Transverse colon (tissue), 3 donors: ENCODE measurements around the gene C16orf96.

Experiments
- EP300 ChIP-seq: sonication (generic); formaldehyde crosslinking; IDR thresholded peaks from one replicate; pipeline ENCODE4 v1.6.1; 2017; ENCODE audit warnings: antibody characterized with exemption, low read depth
- POLR2A ChIP-seq: fragments of 450-650 bp; IDR thresholded peaks from one replicate; pipeline ENCODE4 v1.6.1; 2016; ENCODE audit warnings: antibody characterized with exemption, mild to moderate bottlenecking, moderate library complexity
- TF ChIP-seq, protein P1 (sequence below), 5 experiments: fragments of 200-600 bp in 3 of 5; fragments of 450-650 bp in 2 of 5; sonication (generic) in 3 of 5; IDR thresholded peaks; 1 replicate in 2 of 5; 2 replicates in 3 of 5; pipeline ENCODE4 v1.5.1; 2016 to 2017; ENCODE audit warnings: antibody characterized with exemption in 5 of 5, inconsistent platforms in 3 of 5, mild to moderate bottlenecking in 2 of 5, moderate library complexity in 1 of 5

DNA sequence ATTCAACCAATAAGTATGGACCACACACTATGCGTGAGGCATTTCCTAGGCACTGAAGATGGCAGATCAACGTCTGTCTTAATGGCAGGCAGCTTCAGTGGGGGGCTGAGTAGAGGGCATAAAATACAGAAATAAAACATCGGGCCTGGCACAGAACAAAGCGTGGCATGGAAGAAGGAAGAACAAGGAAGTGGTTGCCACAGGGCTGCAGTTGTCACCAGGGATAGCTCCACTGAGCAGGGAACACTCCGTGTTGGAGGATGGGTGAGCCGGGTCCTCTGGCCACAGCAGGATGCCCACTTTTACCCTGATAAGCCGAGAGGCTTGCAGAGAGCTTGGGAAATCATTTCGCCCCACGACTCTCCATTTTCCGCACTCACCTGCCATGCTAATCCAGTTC, 23.9 kb upstream of the C16orf96 start:
- TF ChIP-seq, protein P1, sequence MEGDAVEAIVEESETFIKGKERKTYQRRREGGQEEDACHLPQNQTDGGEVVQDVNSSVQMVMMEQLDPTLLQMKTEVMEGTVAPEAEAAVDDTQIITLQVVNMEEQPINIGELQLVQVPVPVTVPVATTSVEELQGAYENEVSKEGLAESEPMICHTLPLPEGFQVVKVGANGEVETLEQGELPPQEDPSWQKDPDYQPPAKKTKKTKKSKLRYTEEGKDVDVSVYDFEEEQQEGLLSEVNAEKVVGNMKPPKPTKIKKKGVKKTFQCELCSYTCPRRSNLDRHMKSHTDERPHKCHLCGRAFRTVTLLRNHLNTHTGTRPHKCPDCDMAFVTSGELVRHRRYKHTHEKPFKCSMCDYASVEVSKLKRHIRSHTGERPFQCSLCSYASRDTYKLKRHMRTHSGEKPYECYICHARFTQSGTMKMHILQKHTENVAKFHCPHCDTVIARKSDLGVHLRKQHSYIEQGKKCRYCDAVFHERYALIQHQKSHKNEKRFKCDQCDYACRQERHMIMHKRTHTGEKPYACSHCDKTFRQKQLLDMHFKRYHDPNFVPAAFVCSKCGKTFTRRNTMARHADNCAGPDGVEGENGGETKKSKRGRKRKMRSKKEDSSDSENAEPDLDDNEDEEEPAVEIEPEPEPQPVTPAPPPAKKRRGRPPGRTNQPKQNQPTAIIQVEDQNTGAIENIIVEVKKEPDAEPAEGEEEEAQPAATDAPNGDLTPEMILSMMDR (IDR thresholded peaks at IDR 0.05): no peak
- TF ChIP-seq POLR2A (no peak), EP300 (no peak)
